DND-41 (cell line): Measurements from ENCODE around the gene SELENON.

Source experiments
- ATAC-seq: fragments of 200-7000 bp; cut with Tn5 transposase; 3 replicates; pipeline ENCODE4 v1.9.1; 2021; ENCODE audit warnings: low read depth; ENCODE audit not compliant: insufficient read depth
- DNase-seq: peaks from one replicate; pipeline ENCODE4 v3.0.0-alpha.2; 2020
- H2AFZ ChIP-seq: 2 replicates; pipeline ENCODE4 v1.6.0; 2012; ENCODE audit warnings: low read depth, low read length
- H3K27ac ChIP-seq: 2 replicates; pipeline ENCODE4 v1.5.1; 2012; ENCODE audit warnings: low read length, inconsistent platforms
- H3K27me3 ChIP-seq: fragments of 200-600 bp; sonication (generic); 2 replicates; pipeline ENCODE4 v1.6.0; 2012; ENCODE audit warnings: low read length, mild to moderate bottlenecking, inconsistent platforms; ENCODE audit not compliant: insufficient read depth, poor library complexity
- H3K36me3 ChIP-seq: 2 replicates; pipeline ENCODE4 v1.5.1; 2012; ENCODE audit warnings: low read length, inconsistent platforms; ENCODE audit not compliant: insufficient read depth
- H3K4me1 ChIP-seq: 2 replicates; pipeline ENCODE4 v1.5.1; 2012; ENCODE audit warnings: mild to moderate bottlenecking, low read length; ENCODE audit not compliant: insufficient read depth
- H3K4me2 ChIP-seq: 2 replicates; pipeline ENCODE4 v1.6.0; 2012; ENCODE audit warnings: mild to moderate bottlenecking, moderate library complexity, low read length, inconsistent platforms; ENCODE audit not compliant: insufficient read depth
- H3K4me3 ChIP-seq, 2 experiments: fragments of 200-600 bp in 1 of 2; shearing (Covaris generic) in 1 of 2; 2 replicates each; pipeline ENCODE4 v1.5.1; 2012 to 2016; ENCODE audit warnings: inconsistent platforms in 2 of 2, low read length in 2 of 2, mild to moderate bottlenecking in 2 of 2, low read depth in 1 of 2, moderate library complexity in 1 of 2
- H3K79me2 ChIP-seq: 2 replicates; pipeline ENCODE4 v1.6.0; 2012; ENCODE audit warnings: low read length, inconsistent platforms; ENCODE audit not compliant: insufficient read depth
- H3K9ac ChIP-seq: 2 replicates; pipeline ENCODE4 v1.6.0; 2012; ENCODE audit warnings: low read depth, mild to moderate bottlenecking, inconsistent platforms, low read length, moderate library complexity
- H3K9me3 ChIP-seq: 2 replicates; pipeline ENCODE4 v1.5.1; 2012; ENCODE audit warnings: low read length, moderate library complexity, mild to moderate bottlenecking, inconsistent platforms; ENCODE audit not compliant: insufficient read depth, severe bottlenecking
- H4K20me1 ChIP-seq: 2 replicates; pipeline ENCODE4 v1.6.0; 2012; ENCODE audit warnings: low read length; ENCODE audit not compliant: insufficient read depth
- EZH2 ChIP-seq: IDR thresholded peaks from 3 replicates; pipeline ENCODE4 v1.6.1; 2012; ENCODE audit warnings: borderline replicate concordance, low read depth, mild to moderate bottlenecking, moderate library complexity, low read length, inconsistent platforms; ENCODE audit not compliant: severe bottlenecking
- TF ChIP-seq, protein P1 (sequence below): IDR thresholded peaks from 2 replicates; pipeline ENCODE4 v1.5.1; 2012; ENCODE audit warnings: borderline replicate concordance, low read length, moderate library complexity, mild to moderate bottlenecking; ENCODE audit not compliant: poor library complexity, severe bottlenecking; ENCODE audit errors: extremely low read depth

SELENON gene

GRCh38 chr1:25806418-25806817 is 6.4 kb downstream of the SELENON start:
- no peak overlapping the region for H3K4me2 ChIP-seq
- H3K4me1 ChIP-seq = peaks cover 3% of the 10 kb centered on the region
- TF ChIP-seq EZH2 = no peak
- TF ChIP-seq, protein P1, sequence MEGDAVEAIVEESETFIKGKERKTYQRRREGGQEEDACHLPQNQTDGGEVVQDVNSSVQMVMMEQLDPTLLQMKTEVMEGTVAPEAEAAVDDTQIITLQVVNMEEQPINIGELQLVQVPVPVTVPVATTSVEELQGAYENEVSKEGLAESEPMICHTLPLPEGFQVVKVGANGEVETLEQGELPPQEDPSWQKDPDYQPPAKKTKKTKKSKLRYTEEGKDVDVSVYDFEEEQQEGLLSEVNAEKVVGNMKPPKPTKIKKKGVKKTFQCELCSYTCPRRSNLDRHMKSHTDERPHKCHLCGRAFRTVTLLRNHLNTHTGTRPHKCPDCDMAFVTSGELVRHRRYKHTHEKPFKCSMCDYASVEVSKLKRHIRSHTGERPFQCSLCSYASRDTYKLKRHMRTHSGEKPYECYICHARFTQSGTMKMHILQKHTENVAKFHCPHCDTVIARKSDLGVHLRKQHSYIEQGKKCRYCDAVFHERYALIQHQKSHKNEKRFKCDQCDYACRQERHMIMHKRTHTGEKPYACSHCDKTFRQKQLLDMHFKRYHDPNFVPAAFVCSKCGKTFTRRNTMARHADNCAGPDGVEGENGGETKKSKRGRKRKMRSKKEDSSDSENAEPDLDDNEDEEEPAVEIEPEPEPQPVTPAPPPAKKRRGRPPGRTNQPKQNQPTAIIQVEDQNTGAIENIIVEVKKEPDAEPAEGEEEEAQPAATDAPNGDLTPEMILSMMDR = no peak

GRCh38 chr1:25807480-25808390 is 7.7 kb downstream of the SELENON start:
- Histone ChIP-seq H3K36me3 (no peaks in the 10 kb centered on the region), H3K9ac (no peak overlapping the region), H3K4me1 (peaks cover 3% of the 10 kb centered on the region), H2AFZ (no peak overlapping the region), H3K79me2 (no peaks in the 10 kb centered on the region), H3K9me3 (no peaks in the 10 kb centered on the region), H4K20me1 (peaks cover 8% of the 10 kb centered on the region), H3K27me3 (no peaks in the 10 kb centered on the region), H3K4me3 (no peak overlapping the region), H3K4me2 (no peak overlapping the region), H3K27ac (no peak overlapping the region)
- no peak for ATAC-seq
- TF ChIP-seq, protein P1 = no peak
- no peak for TF ChIP-seq EZH2
- DNase-seq = no peak

More at GRCh38 chr1:25806418-25806817, 6.4 kb downstream of the SELENON start:
- H3K9me3 ChIP-seq = no peaks in the 10 kb centered on the region
- no peak overlapping the region for H3K9ac ChIP-seq
- no peaks in the 10 kb centered on the region for H3K36me3 ChIP-seq
- no peak overlapping the region for H2AFZ ChIP-seq
- DNase-seq (no peak), ATAC-seq (no peak)
- H3K79me2 ChIP-seq = no peaks in the 10 kb centered on the region
- H3K27me3 ChIP-seq = no peaks in the 10 kb centered on the region
- H3K4me3 ChIP-seq = no peak overlapping the region
- peaks cover 8% of the 10 kb centered on the region for H4K20me1 ChIP-seq
- H3K27ac ChIP-seq = no peak overlapping the region

- H3K36me3 ChIP-seq = no peaks in the 10 kb centered on the region
- H4K20me1 ChIP-seq = peaks cover 8% of the 10 kb centered on the region
- H3K9ac ChIP-seq = no peak overlapping the region
- no peaks in the 10 kb centered on the region for H3K9me3 ChIP-seq
- no peak overlapping the region for H3K27ac ChIP-seq
- H3K27me3 ChIP-seq = no peaks in the 10 kb centered on the region
- H3K79me2 ChIP-seq = no peaks in the 10 kb centered on the region
- H3K4me2 ChIP-seq = no peak overlapping the region
- no peak overlapping the region for H3K4me3 ChIP-seq
- TF ChIP-seq EZH2 = no peak
- TF ChIP-seq, protein P1 = no peak
- DNase-seq (no peak), ATAC-seq (no peak)
- H2AFZ ChIP-seq = no peak overlapping the region
- peaks cover 3% of the 10 kb centered on the region for H3K4me1 ChIP-seq
Observed at GRCh38 chr1:25808481-25809244, 8.7 kb downstream of the SELENON start.
